ENCODE results near the gene PAQR7. TPM values are rescaled to one million over a fixed set of nuclear protein-coding genes. Genes with fewer than 3 reads are reported as not detected.

The PAQR7 gene
- 3.2 and 5.0 TPM in 2 replicates for total RNA-seq (2014; rRNA removed; shearing (Covaris generic))

- DNase-seq (ENCODE audit: low read depth), result peak; percentile 79
Measured at GRCh38 chr1:25875154-25875855, at the start of gene PAQR7. TSS of gene PAQR7 (minus strand) at chr1:25875708. CDS start at chr1:25863839, 11,869 bp downstream.

GRCh38 chr1:25924454-25924853, 48.9 kb upstream of the PAQR7 start:
- no peak for DNase-seq (ENCODE audit: low read depth)

- peak; percentile 50 for DNase-seq (ENCODE audit: low read depth)
Measured at GRCh38 chr1:25922971-25923552, 47.6 kb upstream of the PAQR7 start.

GRCh38 chr1:25922056-25922970, 46.8 kb upstream of the PAQR7 start:
- DNase-seq (ENCODE audit: low read depth), result peak; percentile 67

- no peak for DNase-seq (ENCODE audit: low read depth)
Measured at GRCh38 chr1:25918615-25919014, 43.1 kb upstream of the PAQR7 start.

GRCh38 chr1:25917996-25918395, 42.5 kb upstream of the PAQR7 start:
- DNase-seq (ENCODE audit: low read depth), result no peak

GRCh38 chr1:25916460-25916859, 41.0 kb upstream of the PAQR7 start:
- DNase-seq (ENCODE audit: low read depth), result no peak

- DNase-seq (ENCODE audit: low read depth), result no peak
Measured at GRCh38 chr1:25914074-25914995, 38.8 kb upstream of the PAQR7 start.

GRCh38 chr1:25913206-25913605, 37.7 kb upstream of the PAQR7 start:
- no peak for DNase-seq (ENCODE audit: low read depth)

GRCh38 chr1:25912076-25912831, 36.7 kb upstream of the PAQR7 start:
- DNase-seq (ENCODE audit: low read depth), result peak; percentile 37

- DNase-seq (ENCODE audit: low read depth), result no peak
Measured at GRCh38 chr1:25911162-25911561, 35.7 kb upstream of the PAQR7 start.

GRCh38 chr1:25909040-25909439, 33.5 kb upstream of the PAQR7 start:
- no peak for DNase-seq (ENCODE audit: low read depth)

GRCh38 chr1:25908161-25908560, 32.7 kb upstream of the PAQR7 start:
- no peak for DNase-seq (ENCODE audit: low read depth)

GRCh38 chr1:25907601-25908000, 32.1 kb upstream of the PAQR7 start:
- DNase-seq (ENCODE audit: low read depth), result no peak

GRCh38 chr1:25906644-25907300, 31.3 kb upstream of the PAQR7 start:
- no peak for DNase-seq (ENCODE audit: low read depth)

GRCh38 chr1:25905680-25906643, 30.5 kb upstream of the PAQR7 start, which contains the start of gene STMN1:
TSS of gene STMN1 (minus strand) at chr1:25906419. CDS start at chr1:25904676, 1,743 bp downstream.
- peak; percentile 93 for DNase-seq (ENCODE audit: low read depth)

- DNase-seq (ENCODE audit: low read depth), result peak; percentile 93
Measured at GRCh38 chr1:25904943-25905679, 29.6 kb upstream of the PAQR7 start.

GRCh38 chr1:25903986-25904385, 28.5 kb upstream of the PAQR7 start:
- DNase-seq (ENCODE audit: low read depth), result no peak
